NOMO-1 (cell line): ENCODE measurements around the gene ZNF436.
"Not testable (repeated sequence)": the region's sequence is repeated elsewhere in the genome, so short reads cannot be mapped to it uniquely, and the experiment has no call there.

Experiments used
- DNase-seq, 2 experiments: peaks; one replicate each; lab custom pipeline; 2025; ENCODE audit not compliant: unreplicated experiment in 2 of 2; lab: John Stamatoyannopoulos, UW

Gene ZNF436

GRCh38 chr1:23393706-23394105 lies 24.1 kb upstream of the ZNF436 start:
- no peak for DNase-seq

DNA sequence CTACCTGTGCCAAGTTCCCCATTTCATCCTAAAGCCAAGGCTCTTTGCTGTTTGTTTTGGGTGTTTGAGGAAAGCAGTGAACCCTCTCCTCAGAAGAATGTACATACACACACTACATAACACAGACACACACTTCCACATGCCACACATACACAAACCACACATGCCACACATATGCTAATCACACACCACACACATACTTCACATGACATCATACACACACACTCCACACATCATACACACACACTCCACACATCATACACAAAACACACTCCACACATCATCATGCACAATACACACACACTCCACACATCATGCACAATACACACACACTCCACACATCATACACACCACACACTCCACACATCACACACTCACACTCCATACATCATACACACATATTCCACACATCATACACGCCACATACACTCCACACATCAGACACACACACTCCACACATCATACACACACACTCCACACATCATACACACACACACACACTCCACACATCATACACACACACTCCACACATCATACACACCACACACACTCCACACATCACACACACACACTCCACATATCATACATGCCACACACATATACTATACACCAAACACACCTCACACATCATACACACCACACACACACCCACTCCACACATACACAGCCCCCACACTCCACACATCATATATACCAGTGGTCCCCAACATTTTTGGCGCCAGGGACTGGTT lies 22.7 kb upstream of the ZNF436 start:
- no peak for DNase-seq

DNA sequence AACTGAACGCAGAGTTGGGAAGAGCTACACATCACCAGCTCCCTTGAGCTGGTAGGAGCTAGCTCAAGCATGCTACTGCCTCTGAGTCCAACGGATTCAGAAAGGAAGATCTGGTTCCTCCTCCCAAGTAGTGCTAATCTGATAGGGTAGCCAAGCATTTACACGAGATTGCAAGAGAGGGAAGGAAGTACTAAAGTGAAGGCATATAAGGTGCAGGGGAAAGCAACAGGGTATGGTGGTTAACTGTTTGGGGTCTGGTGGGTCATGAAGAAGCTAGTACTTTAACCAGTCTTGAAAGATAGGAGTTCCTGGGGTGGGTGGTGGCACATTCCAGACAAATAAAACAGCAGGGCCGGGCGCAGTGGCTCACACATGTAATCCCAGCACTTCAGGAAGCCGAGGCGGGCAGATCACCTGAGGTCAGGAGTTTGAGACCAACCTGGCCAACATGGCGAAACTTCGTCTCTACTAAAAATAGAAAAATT lies 20.2 kb upstream of the ZNF436 start:
- peak in 1 of 2 experiments; percentile 21 for DNase-seq

DNA sequence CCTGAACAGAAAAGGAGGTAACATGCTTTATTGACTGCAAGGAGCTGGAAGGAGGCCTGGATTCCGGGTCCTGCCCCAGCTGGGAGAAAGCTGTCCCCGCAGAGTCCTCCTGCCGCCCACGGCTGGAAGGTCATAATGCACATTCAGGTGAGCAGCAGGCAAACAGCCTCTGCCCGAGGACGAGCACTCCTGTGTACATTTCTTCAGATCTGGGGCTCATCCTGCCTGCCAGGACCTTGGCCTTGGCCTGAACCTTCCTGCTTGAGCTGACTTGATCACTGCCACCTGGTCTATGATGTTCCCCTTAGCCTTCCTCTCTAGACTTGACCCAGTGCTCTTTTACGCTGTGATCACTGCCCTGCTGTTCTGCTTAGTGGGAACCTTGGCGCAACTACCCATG lies 17.9 kb upstream of the ZNF436 start:
- no peak for DNase-seq

DNA sequence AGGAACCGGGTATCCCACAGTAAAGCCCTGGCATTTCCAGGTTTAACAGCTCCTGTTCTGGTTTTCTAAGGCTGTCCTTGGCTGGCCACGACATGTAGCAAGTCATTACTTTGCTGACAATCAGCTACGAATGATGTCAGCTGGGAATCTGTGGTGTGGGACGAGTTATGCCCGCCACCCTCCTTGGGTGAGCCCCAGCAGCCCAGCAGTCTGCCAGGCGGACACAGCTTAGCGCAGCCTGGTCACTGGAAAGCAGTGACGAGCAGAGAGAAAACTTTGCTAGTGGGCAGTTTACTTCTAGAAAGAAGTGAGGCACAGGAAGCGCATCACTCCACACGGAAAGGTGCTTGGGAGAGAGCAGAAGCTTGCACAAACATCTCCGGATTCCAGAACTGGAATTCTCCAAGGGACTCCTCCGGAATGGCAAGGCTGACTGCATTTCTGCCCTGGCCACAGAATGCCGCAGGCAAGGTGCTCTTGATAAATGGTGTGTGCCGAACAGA lies 15.5 kb upstream of the ZNF436 start:
- DNase-seq = no peak

DNA sequence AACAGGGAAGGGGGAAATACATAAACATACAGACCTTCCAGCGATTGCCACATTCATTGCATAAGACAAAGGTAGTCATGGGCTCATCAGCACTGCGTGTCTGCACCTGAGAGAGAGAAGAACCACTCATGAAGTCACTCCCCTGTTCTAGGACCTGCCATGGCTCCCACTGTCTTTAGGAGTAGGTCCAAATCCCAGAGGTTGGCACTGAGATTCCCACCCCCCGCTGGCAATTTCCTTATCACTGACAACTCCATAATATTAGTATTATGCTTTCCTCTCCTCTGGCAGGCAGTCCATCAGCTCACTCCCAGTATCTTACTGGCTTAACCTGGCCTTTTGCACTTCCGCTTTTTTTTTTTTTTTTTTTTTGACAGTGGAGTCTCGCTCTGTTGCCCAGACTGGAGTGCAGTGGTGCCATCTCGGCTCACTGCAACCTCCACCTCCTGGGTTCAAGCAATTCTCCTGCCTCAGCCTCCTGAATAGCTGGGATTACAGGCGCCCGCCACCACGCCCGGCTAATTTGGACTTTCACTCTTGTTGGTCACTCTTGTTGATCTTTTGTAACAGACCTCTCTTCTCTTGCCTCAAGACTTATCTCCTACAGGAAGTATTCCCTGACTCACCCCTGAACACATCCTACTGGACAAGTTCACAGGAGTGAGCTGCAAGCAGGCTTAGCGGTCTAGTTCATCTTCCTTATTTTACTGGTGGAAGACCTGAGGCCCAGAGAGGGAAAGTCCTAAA lies 14.8 kb upstream of the ZNF436 start:
- DNase-seq = no peak

- no peak for DNase-seq
These were observed 14.1 kb upstream of the ZNF436 start for GRCh38 chr1:23383577-23384311.

DNA sequence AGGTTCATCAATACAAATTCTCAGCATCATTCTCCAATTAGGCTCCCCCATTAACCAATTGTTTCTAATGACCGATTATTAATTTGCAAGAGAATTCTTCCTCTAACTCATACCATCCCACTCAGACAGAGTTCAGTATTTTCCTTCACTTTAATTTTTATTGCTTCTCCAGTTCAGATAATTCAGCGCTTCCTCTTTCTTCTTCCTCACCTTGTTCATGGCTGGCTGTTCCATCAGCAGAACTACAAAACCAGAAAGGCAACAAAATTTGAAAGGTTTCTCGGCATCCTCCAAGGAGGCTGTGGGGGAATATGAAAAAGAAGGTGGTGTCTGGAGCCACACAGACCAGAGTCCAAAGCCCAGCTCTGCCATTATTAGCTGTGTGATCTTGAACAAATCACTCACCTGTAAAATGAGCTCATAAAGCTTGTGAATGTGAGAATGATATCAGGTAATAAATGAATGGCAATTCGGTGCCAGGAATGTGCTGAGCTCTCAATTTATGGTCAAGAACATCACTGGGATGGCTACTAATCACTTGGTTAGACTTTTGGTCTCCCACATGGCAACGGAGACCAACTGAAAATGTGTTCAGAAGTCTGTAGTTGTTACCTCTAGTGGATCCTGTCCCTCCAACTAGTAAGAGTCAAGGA lies 11.7 kb upstream of the ZNF436 start:
- peak in 1 of 2 experiments; percentile 61 for DNase-seq

DNA sequence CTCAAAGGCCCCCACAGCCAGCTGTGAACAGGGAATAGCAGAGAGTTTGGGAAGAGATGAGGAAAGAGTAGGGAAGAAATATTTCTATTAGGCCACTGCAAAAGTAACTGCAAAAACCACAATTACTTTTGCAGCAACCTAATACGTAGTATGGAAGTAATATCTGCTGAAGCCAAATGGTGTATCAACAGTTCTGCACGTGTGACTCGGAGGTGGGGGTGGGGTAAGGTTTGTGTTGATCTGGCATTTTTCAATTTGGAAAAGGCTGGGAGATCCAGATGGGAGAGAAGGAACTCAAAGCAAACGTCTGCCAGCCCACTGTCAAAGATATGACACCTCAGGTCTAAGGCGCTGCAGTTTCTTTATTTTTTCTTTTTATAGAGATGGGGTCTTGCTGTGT lies 11.1 kb upstream of the ZNF436 start:
- DNase-seq = no peak

- not testable (repeated sequence) for DNase-seq
These were observed 10.6 kb upstream of the ZNF436 start for GRCh38 chr1:23380236-23380635.

GRCh38 chr1:23376890-23377811 lies 7.5 kb upstream of the ZNF436 start:
- no peak for DNase-seq

DNA sequence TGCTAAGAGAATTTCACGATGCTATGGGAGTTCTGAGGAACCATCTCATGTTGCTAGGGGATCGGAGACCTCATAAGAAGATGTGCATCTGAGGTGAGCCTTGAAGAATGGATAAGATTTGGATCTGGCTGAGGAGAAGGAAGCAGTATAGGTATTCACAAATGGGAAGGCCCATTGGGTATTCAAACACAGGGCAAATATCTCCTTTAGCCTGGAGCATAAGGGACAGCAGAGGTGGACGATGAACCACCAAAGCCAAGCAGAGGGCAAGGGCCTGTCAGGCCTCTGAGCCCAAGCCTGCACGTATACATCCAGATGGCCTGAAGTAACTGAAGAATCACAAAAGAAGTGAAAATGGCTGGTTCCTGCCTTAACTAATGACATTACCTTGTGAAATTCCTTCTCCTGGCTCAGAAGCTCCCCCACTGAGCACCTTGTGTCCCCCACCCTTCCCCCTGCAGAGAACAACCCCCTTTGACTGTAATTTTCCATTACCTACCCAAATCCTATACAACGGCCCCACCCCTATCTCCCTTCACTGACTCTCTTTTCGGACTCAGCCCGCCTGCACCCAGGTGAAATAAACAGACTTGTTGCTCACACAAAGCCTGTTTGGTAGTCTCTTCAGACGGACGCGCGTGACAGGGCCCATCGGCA lies 4.6 kb upstream of the ZNF436 start:
- not testable (repeated sequence) for DNase-seq

- DNase-seq = no peak
These were observed 2.6 kb upstream of the ZNF436 start for GRCh38 chr1:23371987-23372880.

- DNase-seq = no peak
These were observed 1.3 kb upstream of the ZNF436 start for GRCh38 chr1:23370709-23371584.

- no peak for DNase-seq
These were observed 683 bp upstream of the ZNF436 start for GRCh38 chr1:23370330-23370708.

DNA sequence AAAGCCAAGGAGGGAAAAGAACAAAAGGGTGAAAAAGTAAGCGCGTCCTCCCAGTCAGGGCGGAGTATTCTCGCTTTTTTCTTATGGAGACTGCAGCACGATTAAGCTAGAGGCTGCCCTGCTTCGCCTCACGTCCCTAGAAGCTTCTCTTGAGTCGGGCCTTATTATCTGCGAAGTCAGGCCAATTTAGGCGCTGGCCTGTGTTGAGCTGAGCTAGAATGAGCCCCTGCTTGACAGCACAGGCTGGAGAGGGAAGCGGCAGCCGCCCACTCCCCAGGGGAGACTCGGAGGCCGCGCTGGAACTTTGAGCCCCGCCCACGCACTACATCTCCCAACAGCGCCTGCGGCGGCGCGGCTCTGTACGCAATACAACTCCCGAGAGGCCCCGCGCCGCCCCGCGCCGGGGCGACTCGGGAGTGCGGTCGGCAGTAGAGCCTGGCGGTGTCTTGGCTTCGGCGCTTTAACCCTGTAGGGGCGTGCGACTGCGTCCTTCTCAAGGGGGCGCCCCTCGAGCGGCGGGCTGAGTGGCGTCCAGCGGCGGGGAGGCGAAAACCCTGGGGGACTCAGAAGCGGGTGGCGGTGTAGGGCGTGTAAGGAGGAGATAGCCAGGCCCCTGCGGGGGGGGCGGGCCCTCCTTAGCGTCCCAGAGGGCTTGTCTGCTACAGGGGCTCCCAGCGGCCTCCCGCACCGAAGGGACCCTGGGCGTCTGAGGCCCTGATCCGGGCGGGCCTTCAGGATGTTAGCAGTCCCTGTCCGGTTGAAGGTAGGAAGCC lies 888 bp downstream of the ZNF436 start:
- DNase-seq = peak; percentile 79 to 93
